ENCODE results near the gene TUBG1. TPM values are rescaled to one million over a fixed set of nuclear protein-coding genes. Genes with fewer than 3 reads are reported as not detected.

TUBG1 gene
- total and polyA plus RNA-seq, 10 of the 15 experiments (the other 5 are each of a cell fraction or from before 2014, with no cell fraction given), result 40.0 to 256 (median 107) TPM

DNA sequence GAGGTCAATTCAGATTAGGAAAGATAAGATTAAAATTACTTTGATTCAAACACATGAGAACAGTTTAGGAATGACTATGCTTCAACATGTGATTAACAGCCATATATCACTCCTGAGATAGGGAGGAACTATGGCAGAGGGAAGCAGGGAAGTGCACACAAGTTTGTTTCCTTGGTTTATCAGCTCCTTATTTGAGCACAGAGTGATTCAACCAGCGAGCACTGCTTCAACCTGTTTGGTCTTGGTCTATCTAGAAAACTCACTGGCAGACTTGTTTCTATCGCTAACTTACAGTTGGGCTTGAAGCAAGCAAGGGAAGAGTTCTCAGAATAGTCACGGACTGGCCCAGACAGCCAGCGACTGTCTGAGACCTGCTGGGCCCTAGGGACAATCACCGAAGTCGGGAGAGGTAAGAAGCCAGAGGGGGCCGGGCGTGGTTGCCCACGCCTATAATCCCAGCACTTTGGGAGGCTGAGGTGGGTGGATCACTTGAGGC lies 23.5 kb downstream of the TUBG1 start (continued):
- TF ChIP-seq, protein P1, sequence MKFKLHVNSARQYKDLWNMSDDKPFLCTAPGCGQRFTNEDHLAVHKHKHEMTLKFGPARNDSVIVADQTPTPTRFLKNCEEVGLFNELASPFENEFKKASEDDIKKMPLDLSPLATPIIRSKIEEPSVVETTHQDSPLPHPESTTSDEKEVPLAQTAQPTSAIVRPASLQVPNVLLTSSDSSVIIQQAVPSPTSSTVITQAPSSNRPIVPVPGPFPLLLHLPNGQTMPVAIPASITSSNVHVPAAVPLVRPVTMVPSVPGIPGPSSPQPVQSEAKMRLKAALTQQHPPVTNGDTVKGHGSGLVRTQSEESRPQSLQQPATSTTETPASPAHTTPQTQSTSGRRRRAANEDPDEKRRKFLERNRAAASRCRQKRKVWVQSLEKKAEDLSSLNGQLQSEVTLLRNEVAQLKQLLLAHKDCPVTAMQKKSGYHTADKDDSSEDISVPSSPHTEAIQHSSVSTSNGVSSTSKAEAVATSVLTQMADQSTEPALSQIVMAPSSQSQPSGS (IDR thresholded peaks at IDR 0.05; ENCODE audit: low read length), result no peak
- TF ChIP-seq SPI1 (IDR thresholded peaks at IDR 0.05; ENCODE audit: borderline replicate concordance, insufficient read depth, low read depth, low read length) (no peak), NFYA (IDR thresholded peaks at IDR 0.05; ENCODE audit: borderline replicate concordance, low read depth, low read length) (no peak), CHD2 (IDR thresholded peaks at IDR 0.05; ENCODE audit: borderline replicate concordance, low read depth, low read length) (no peak)

DNA sequence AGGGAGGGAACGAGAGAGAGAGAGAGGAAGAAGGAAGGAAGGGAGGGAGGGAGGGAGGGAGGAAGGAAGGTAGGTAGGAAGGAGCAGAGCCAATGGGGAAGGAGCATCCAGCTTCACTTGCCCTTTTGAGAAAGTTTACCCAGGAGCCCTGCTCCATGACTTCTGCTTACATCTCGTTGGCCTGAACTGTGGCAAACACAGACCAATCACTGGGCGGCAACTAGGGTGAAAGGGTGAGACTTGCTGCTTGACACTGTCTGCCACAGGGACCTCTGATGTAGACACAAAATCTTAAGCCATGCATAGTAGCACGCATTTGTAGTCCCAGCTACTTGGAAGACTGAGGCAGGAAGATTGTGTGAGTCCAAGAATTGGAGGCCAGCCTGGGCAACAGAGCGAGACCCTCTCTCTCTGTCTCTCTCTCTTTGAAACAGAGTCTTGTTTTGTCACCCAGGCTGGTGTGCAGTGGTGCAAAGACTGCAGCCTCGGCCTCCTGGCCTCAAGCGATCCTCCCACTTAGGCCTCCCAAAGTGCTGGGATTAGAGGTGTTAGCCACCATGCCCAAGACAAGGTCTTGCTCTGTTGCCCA lies 30.1 kb downstream of the TUBG1 start:
- Histone ChIP-seq H3K79me2 (ENCODE audit: control insufficient read depth, insufficient read depth, low read length) (no peaks in the 10 kb centered on the region), H3K36me3 (ENCODE audit: control insufficient read depth in 2 of 2, insufficient read depth in 2 of 2, low read length in 1 of 2) (no peaks in the 10 kb centered on the region), H3K4me3 (no peak overlapping the region), H3K27ac (ENCODE audit: control insufficient read depth, insufficient read depth) (no peak overlapping the region), H3K9ac (ENCODE audit: control insufficient read depth, insufficient read depth, low read length) (no peak overlapping the region), H3K9me3 (replicated peaks; ENCODE audit: control insufficient read depth, insufficient read depth, low read length) (no peaks in the 10 kb centered on the region), H2AFZ (ENCODE audit: control insufficient read depth, low read depth, low read length) (no peak overlapping the region), H3K4me2 (ENCODE audit: control insufficient read depth, insufficient read depth) (no peak overlapping the region), H3K27me3 (replicated peaks in 1 of 2; ENCODE audit: control insufficient read depth in 2 of 2, insufficient read depth in 2 of 2, low read length in 1 of 2) (no peaks in the 10 kb centered on the region; a peak in 1 of 4 replicates), H4K20me1 (ENCODE audit: control insufficient read depth, insufficient read depth) (no peaks in the 10 kb centered on the region), H3K4me1 (ENCODE audit: control insufficient read depth, insufficient read depth, low read length) (no peaks in the 10 kb centered on the region)
- 46% methylated on average over 6 of the region's 7 CpGs for WGBS (ENCODE audit: insufficient coverage, insufficient replicate concordance, low lambda C conversion rate, missing lambda C conversion rate)
- in situ Hi-C loops (cut with MboI), result no loop called here
- ChIA-PET RAD21 (ENCODE audit: unreplicated experiment) (no interaction called here), CTCF (interaction anchor here (0.6 to 1.1 kb wide), 3 partner anchors 9 to 53 kb away, joined by 3 read pairs; no protein-coding TSS in a partner anchor), SMC1A (ENCODE audit: uncharacterized antibody, unreplicated experiment) (no interaction called here), POLR2A (interaction anchor here (0.6 to 1.0 kb wide), 2 partner anchors 30 to 325 kb away, joined by 3 read pairs; partner anchors contain the start of genes RETREG3 and TUBG1)
- intact Hi-C loops (cut with micrococcal nuclease; ENCODE audit: unreplicated experiment), result no loop called here
- no peak for ATAC-seq
- FAIRE-seq, result no peak
- no TSS peak for BruUV-seq (replicated peaks)
- no peak for DNase-seq (ENCODE audit: low read depth, low spot score)
- TF ChIP-seq, protein P2, sequence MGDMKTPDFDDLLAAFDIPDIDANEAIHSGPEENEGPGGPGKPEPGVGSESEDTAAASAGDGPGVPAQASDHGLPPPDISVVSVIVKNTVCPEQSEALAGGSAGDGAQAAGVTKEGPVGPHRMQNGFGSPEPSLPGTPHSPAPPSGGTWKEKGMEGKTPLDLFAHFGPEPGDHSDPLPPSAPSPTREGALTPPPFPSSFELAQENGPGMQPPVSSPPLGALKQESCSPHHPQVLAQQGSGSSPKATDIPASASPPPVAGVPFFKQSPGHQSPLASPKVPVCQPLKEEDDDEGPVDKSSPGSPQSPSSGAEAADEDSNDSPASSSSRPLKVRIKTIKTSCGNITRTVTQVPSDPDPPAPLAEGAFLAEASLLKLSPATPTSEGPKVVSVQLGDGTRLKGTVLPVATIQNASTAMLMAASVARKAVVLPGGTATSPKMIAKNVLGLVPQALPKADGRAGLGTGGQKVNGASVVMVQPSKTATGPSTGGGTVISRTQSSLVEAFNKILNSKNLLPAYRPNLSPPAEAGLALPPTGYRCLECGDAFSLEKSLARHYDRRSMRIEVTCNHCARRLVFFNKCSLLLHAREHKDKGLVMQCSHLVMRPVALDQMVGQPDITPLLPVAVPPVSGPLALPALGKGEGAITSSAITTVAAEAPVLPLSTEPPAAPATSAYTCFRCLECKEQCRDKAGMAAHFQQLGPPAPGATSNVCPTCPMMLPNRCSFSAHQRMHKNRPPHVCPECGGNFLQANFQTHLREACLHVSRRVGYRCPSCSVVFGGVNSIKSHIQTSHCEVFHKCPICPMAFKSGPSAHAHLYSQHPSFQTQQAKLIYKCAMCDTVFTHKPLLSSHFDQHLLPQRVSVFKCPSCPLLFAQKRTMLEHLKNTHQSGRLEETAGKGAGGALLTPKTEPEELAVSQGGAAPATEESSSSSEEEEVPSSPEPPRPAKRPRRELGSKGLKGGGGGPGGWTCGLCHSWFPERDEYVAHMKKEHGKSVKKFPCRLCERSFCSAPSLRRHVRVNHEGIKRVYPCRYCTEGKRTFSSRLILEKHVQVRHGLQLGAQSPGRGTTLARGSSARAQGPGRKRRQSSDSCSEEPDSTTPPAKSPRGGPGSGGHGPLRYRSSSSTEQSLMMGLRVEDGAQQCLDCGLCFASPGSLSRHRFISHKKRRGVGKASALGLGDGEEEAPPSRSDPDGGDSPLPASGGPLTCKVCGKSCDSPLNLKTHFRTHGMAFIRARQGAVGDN (IDR thresholded peaks at IDR 0.05), result no peak
- TF ChIP-seq TAF1 (IDR thresholded peaks at IDR 0.05; ENCODE audit: borderline replicate concordance, low read depth, low read length) (no peak), NBN (IDR thresholded peaks at IDR 0.05) (no peak), PAX5 (IDR thresholded peaks at IDR 0.05; ENCODE audit: borderline replicate concordance, low read depth, low read length) (no peak), SPI1 (IDR thresholded peaks at IDR 0.05; ENCODE audit: borderline replicate concordance, insufficient read depth, low read depth, low read length) (no peak), ZNF384 (IDR thresholded peaks at IDR 0.05; ENCODE audit: borderline replicate concordance, low read depth, low read length) (no peak), SUPT20H (IDR thresholded peaks at IDR 0.05; ENCODE audit: borderline replicate concordance, control insufficient read depth, low read depth, low read length) (no peak), NR2C1 (IDR thresholded peaks at IDR 0.05) (no peak)
- TF ChIP-seq, protein P3, sequence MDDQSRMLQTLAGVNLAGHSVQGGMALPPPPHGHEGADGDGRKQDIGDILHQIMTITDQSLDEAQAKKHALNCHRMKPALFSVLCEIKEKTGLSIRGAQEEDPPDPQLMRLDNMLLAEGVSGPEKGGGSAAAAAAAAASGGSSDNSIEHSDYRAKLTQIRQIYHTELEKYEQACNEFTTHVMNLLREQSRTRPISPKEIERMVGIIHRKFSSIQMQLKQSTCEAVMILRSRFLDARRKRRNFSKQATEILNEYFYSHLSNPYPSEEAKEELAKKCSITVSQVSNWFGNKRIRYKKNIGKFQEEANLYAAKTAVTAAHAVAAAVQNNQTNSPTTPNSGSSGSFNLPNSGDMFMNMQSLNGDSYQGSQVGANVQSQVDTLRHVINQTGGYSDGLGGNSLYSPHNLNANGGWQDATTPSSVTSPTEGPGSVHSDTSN (IDR thresholded peaks at IDR 0.05; ENCODE audit: insufficient replicate concordance, low read depth, low read length), result no peak
